Trophoblast cell (in vitro differentiated cells and primary cell): Measurements from ENCODE around the gene CAPSL.

ENCODE experiments used
- DNase-seq, 2 donors: peaks; one replicate each; pipeline ENCODE4 v3.0.0-alpha.2; 2016
- H2AFZ ChIP-seq: 2 replicates; pipeline ENCODE4 v1.6.1; 2013; ENCODE audit warnings: low read length, moderate library complexity, mild to moderate bottlenecking; ENCODE audit not compliant: insufficient read depth, poor library complexity
- H2AK5ac ChIP-seq: 2 replicates; pipeline ENCODE4 v1.6.1; 2013; ENCODE audit warnings: mild to moderate bottlenecking, low read length
- H2BK120ac ChIP-seq: 2 replicates; pipeline ENCODE4 v1.6.1; 2013; ENCODE audit warnings: low read length, mild to moderate bottlenecking, moderate library complexity; ENCODE audit not compliant: insufficient read depth, poor library complexity
- H2BK12ac ChIP-seq: 2 replicates; pipeline ENCODE4 v1.6.1; 2013; ENCODE audit warnings: mild to moderate bottlenecking, low read length, moderate library complexity
- H2BK5ac ChIP-seq: 2 replicates; pipeline ENCODE4 v1.6.1; 2013; ENCODE audit warnings: low read length, low read depth, moderate library complexity, mild to moderate bottlenecking; ENCODE audit not compliant: poor library complexity
- H3K14ac ChIP-seq: 2 replicates; pipeline ENCODE4 v1.6.1; 2013; ENCODE audit warnings: mild to moderate bottlenecking, low read length
- H3K18ac ChIP-seq: 2 replicates; pipeline ENCODE4 v1.6.1; 2013; ENCODE audit warnings: mild to moderate bottlenecking, low read length
- H3K23ac ChIP-seq: 2 replicates; pipeline ENCODE4 v1.6.1; 2013; ENCODE audit warnings: low read length
- H3K27ac ChIP-seq: 2 replicates; pipeline ENCODE4 v1.5.1; 2013; ENCODE audit warnings: low read depth, mild to moderate bottlenecking, inconsistent platforms, low read length, moderate library complexity
- H3K27me3 ChIP-seq: 2 replicates; pipeline ENCODE4 v1.6.1; 2013; ENCODE audit warnings: inconsistent platforms, mild to moderate bottlenecking, low read length, moderate library complexity; ENCODE audit not compliant: insufficient read depth
- H3K36me3 ChIP-seq, 2 experiments: 1 replicate in 1 of 2; 2 replicates in 1 of 2; pipeline ENCODE4 v1.6.1; 2013; ENCODE audit warnings: low read length in 2 of 2, mild to moderate bottlenecking in 2 of 2, moderate library complexity in 1 of 2; ENCODE audit not compliant: insufficient read depth in 2 of 2, control insufficient read depth in 1 of 2
- H3K4ac ChIP-seq: 2 replicates; pipeline ENCODE4 v1.6.1; 2013; ENCODE audit warnings: low read depth, mild to moderate bottlenecking, low read length, moderate library complexity
- H3K4me1 ChIP-seq, 2 experiments: 1 replicate in 1 of 2; 2 replicates in 1 of 2; pipeline ENCODE4 v1.6.1; 2013; ENCODE audit warnings: low read length in 2 of 2, mild to moderate bottlenecking in 2 of 2, moderate library complexity in 1 of 2; ENCODE audit not compliant: insufficient read depth in 2 of 2, control insufficient read depth in 1 of 2
- H3K4me2 ChIP-seq: 2 replicates; pipeline ENCODE4 v1.6.1; 2013; ENCODE audit warnings: inconsistent platforms, mild to moderate bottlenecking, low read length, moderate library complexity
- H3K4me3 ChIP-seq: 2 replicates; pipeline ENCODE4 v1.5.1; 2013; ENCODE audit warnings: mild to moderate bottlenecking, low read depth, low read length, inconsistent platforms
- H3K79me1 ChIP-seq: one replicate; pipeline ENCODE4 v1.6.1; 2013; ENCODE audit warnings: low read length
- H3K79me2 ChIP-seq: 2 replicates; pipeline ENCODE4 v1.6.1; 2013; ENCODE audit warnings: low read length, mild to moderate bottlenecking; ENCODE audit not compliant: control insufficient read depth, insufficient read depth, poor library complexity
- H3K9ac ChIP-seq: 2 replicates; pipeline ENCODE4 v1.6.1; 2013; ENCODE audit warnings: mild to moderate bottlenecking, low read length
- H3K9me3 ChIP-seq: 2 replicates; pipeline ENCODE4 v1.6.1; 2013; ENCODE audit warnings: low read depth, mild to moderate bottlenecking, control low read depth, inconsistent platforms, low read length; ENCODE audit not compliant: insufficient read depth
- H4K12ac ChIP-seq: 2 replicates; pipeline ENCODE4 v1.6.1; 2013; ENCODE audit warnings: low read depth, mild to moderate bottlenecking, low read length, moderate library complexity
- H4K8ac ChIP-seq: 2 replicates; pipeline ENCODE4 v1.6.1; 2013; ENCODE audit warnings: low read depth, mild to moderate bottlenecking, low read length, moderate library complexity
- H4K91ac ChIP-seq: one replicate; pipeline ENCODE4 v1.6.1; 2013; ENCODE audit warnings: low read depth, mild to moderate bottlenecking, low read length, moderate library complexity
- WGBS: extraction: QIAGEN DNeasy Blood & Tissue Kit; methylation state at CpG from one replicate; pipeline ENCODE4 v1.1.7; 2013; ENCODE audit warnings: missing lambda C conversion rate; ENCODE audit not compliant: insufficient read length, insufficient coverage; ENCODE audit errors: extremely low coverage; 5-methylcytosine and 5-hydroxymethylcytosine counted together

Gene CAPSL

DNA sequence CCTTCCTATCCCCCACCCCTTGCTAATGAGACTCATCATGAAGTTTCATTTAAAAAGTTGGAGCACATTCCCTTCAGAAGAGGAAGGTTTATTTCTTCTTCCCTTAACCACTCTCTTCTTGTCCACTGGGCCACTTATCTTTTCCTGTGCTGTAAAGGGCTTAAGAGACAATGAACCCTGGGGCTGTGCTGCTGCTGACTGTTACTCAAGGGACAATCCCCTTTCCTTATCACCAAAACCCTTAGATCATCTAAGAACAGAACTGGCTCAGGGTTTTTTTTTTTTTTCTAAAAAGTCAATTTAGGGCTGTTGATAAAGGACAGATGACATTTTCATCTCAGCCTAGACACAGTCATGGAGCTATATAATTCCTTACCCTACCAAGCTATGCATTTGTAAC, 29.6 kb downstream of the CAPSL start:
- Histone ChIP-seq H3K79me2 (no peaks in the 10 kb centered on the region), H3K36me3 (no peaks in the 10 kb centered on the region), H2AFZ (no peak overlapping the region), H2BK12ac (no peak overlapping the region), H3K4me2 (no peak overlapping the region), H3K14ac (no peak overlapping the region), H3K4ac (no peak overlapping the region), H3K18ac (no peak overlapping the region), H4K91ac (no peak overlapping the region), H2BK120ac (no peak overlapping the region), H2BK5ac (no peak overlapping the region), H3K27ac (no peak overlapping the region), H3K4me3 (no peak overlapping the region), H2AK5ac (no peak overlapping the region), H4K12ac (no peak overlapping the region), H3K9ac (no peak overlapping the region), H3K4me1 (peaks cover 0 to 2% of the 10 kb centered on the region in 2 experiments), H3K79me1 (no peaks in the 10 kb centered on the region), H3K9me3 (peaks cover 3% of the 10 kb centered on the region), H4K8ac (no peak overlapping the region), H3K27me3 (no peaks in the 10 kb centered on the region), H3K23ac (no peak overlapping the region)
- DNase-seq, result no peak

DNA sequence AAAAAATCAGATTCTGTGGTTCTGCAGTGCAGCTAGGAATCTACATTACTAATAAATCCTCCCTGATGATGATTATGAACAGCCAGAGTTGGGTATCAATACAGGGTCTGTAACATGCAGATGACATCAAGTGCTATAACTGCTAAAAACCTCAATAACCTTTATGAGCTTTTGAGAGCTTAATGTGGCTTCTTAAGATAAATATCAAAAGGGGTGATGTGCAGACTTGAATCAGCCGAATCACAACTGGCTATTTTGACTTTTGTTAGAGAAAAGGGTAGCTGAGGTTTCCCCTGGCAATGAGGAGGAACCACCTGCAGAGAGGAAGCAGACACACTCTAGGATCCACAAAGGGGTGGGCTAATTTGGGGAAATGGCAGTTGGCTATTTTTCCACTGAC, 30.2 kb downstream of the CAPSL start:
- Histone ChIP-seq H3K79me2 (no peaks in the 10 kb centered on the region), H3K4me1 (peaks cover 0 to 2% of the 10 kb centered on the region in 2 experiments), H3K27ac (no peak overlapping the region), H3K23ac (no peak overlapping the region), H3K4me2 (no peak overlapping the region), H3K9me3 (peaks cover 3% of the 10 kb centered on the region), H4K91ac (no peak overlapping the region), H4K12ac (no peak overlapping the region), H2AK5ac (no peak overlapping the region), H2BK120ac (no peak overlapping the region), H3K9ac (no peak overlapping the region), H3K14ac (no peak overlapping the region), H3K79me1 (no peaks in the 10 kb centered on the region), H2AFZ (no peak overlapping the region), H3K4me3 (no peak overlapping the region), H2BK5ac (no peak overlapping the region), H3K36me3 (no peaks in the 10 kb centered on the region), H3K18ac (no peak overlapping the region), H4K8ac (no peak overlapping the region), H3K27me3 (no peaks in the 10 kb centered on the region), H2BK12ac (no peak overlapping the region), H3K4ac (no peak overlapping the region)
- DNase-seq, result no peak
- no CpG with 5 or more reads among the region's 1 CpG for WGBS

DNA sequence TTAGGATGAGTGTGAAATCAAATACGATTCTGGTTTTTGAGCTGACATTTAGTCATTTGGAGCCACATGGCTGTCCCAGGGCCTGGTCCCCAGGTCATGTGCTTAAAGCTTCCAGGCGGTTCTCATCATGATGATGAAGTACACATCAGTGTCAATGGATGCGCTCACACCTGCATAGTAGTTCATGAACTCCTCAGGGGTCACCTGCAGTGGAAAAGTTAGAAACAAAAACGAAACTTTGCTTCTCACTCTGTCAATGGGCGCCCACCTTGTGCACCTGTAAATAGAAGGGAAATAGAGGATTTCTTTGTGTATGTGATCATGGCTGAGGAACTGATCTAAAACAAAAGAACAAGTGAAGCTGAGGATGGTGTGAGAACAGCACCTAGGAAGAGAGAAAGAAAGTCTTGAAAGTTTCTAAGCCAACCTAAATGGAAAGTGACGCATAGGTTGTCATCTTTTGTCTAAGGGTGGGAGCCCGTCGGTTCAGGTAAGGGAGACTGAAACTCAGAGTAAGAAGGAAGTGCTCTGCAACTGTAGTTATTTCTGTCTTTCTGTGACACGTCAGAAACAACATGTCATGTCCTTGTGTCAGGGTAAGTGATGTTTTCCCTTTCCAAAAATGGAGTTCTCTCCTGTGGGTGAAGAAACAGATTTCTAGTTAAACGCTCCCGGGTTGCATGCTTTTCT, 33.8 kb downstream of the CAPSL start:
- Histone ChIP-seq H2AK5ac (no peak overlapping the region), H2BK120ac (no peak overlapping the region), H4K91ac (no peak overlapping the region), H3K27me3 (no peaks in the 10 kb centered on the region), H3K36me3 (no peaks in the 10 kb centered on the region), H4K12ac (no peak overlapping the region), H3K9ac (no peak overlapping the region), H4K8ac (no peak overlapping the region), H3K23ac (no peak overlapping the region), H3K4me2 (no peak overlapping the region), H2AFZ (no peak overlapping the region), H2BK5ac (no peak overlapping the region), H3K9me3 (no peaks in the 10 kb centered on the region), H3K4me3 (no peak overlapping the region), H2BK12ac (no peak overlapping the region), H3K4ac (no peak overlapping the region), H3K18ac (no peak overlapping the region), H3K79me1 (no peaks in the 10 kb centered on the region), H3K79me2 (no peaks in the 10 kb centered on the region), H3K4me1 (peaks cover 0 to 2% of the 10 kb centered on the region in 2 experiments), H3K14ac (no peak overlapping the region), H3K27ac (no peak overlapping the region)
- WGBS, result no CpG with 5 or more reads among the region's 11 CpGs
- no peak for DNase-seq

DNA sequence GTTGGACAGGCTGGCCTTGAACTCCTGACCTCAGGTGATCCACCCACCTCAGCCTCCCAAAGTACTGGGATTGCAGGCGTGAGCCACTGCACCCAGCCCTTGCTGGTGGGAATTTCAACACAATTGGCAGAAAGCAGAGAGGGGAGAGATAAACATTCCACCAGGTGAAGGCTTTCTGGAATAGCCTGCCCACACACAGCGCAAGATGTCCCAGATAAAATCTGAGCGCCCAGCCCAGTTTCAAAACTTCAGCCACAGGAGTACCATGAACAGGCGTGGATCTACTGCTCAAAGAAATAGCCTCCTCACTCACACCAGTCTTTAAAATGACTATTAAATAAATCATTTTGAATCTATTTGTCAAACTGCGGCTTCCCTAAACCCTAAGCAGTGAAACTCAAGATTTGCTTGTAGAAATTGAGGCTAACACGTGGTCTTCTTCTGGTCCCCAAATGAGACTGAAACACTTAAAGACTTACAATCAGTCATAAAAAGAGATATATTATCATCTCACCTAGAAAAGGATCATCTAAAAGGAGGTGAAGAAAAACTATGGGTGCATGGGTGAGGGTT, 34.7 kb downstream of the CAPSL start:
- no peak overlapping the region for H4K91ac ChIP-seq
- no peaks in the 10 kb centered on the region for H3K79me1 ChIP-seq
- no CpG with 5 or more reads among the region's 6 CpGs for WGBS

More for the DNA sequence above, 34.7 kb downstream of the CAPSL start:
- Histone ChIP-seq H3K4me3 (no peak overlapping the region), H4K12ac (no peak overlapping the region), H4K8ac (no peak overlapping the region), H3K4ac (no peak overlapping the region), H3K4me1 (peaks cover 0 to 2% of the 10 kb centered on the region in 2 experiments), H3K9me3 (no peaks in the 10 kb centered on the region), H3K9ac (no peak overlapping the region), H3K4me2 (no peak overlapping the region), H3K14ac (no peak overlapping the region), H2AK5ac (no peak overlapping the region), H3K79me2 (no peaks in the 10 kb centered on the region), H3K18ac (no peak overlapping the region), H2AFZ (no peak overlapping the region), H3K23ac (no peak overlapping the region), H2BK12ac (no peak overlapping the region), H3K36me3 (no peaks in the 10 kb centered on the region), H3K27ac (no peak overlapping the region), H3K27me3 (no peaks in the 10 kb centered on the region), H2BK120ac (no peak overlapping the region), H2BK5ac (no peak overlapping the region)
- DNase-seq, result no peak
